GM23248 (cell line): Measurements from ENCODE around the gene LCN15. TPM values are rescaled to one million over a fixed set of nuclear protein-coding genes. Genes with fewer than 3 reads are reported as not detected.

Experiments
- DNase-seq: peaks from one replicate; pipeline ENCODE4 v3.0.0-alpha.2; 2015
- H2AFZ ChIP-seq: fragments of 200-600 bp; sonication (generic); 2 replicates; pipeline ENCODE4 v1.6.1; 2016; ENCODE audit warnings: antibody characterized with exemption
- H3F3A ChIP-seq: fragments of 200-600 bp; sonication (generic); 2 replicates; pipeline ENCODE4 v1.6.1; 2016; ENCODE audit warnings: mild to moderate bottlenecking, antibody characterized with exemption, mixed run types; ENCODE audit not compliant: insufficient read depth
- H3K27ac ChIP-seq: fragments of 200-600 bp; sonication (generic); 2 replicates; pipeline ENCODE4 v1.5.1; 2016; ENCODE audit warnings: mild to moderate bottlenecking
- H3K27me3 ChIP-seq: fragments of 200-600 bp; sonication (generic); replicated peaks from 2 replicates; pipeline ENCODE4 v1.6.1; 2016; ENCODE audit warnings: mild to moderate bottlenecking; ENCODE audit not compliant: insufficient read depth
- H3K36me3 ChIP-seq: fragments of 200-600 bp; sonication (generic); 2 replicates; pipeline ENCODE4 v1.6.1; 2016; ENCODE audit warnings: low read depth, mild to moderate bottlenecking
- H3K4me1 ChIP-seq: fragments of 200-600 bp; sonication (generic); 2 replicates; pipeline ENCODE4 v1.6.1; 2016; ENCODE audit warnings: mild to moderate bottlenecking; ENCODE audit not compliant: insufficient read depth
- H3K4me2 ChIP-seq: fragments of 200-600 bp; sonication (generic); one replicate; pipeline ENCODE4 v1.6.1; 2016; ENCODE audit warnings: mild to moderate bottlenecking; ENCODE audit not compliant: unreplicated experiment
- H3K4me3 ChIP-seq: fragments of 200-600 bp; sonication (generic); 2 replicates; pipeline ENCODE4 v1.5.1; 2016; ENCODE audit warnings: mild to moderate bottlenecking
- H3K79me2 ChIP-seq: fragments of 200-600 bp; sonication (generic); 2 replicates; pipeline ENCODE4 v1.6.1; 2016; ENCODE audit warnings: mild to moderate bottlenecking; ENCODE audit not compliant: insufficient read depth
- H3K9ac ChIP-seq: fragments of 200-600 bp; sonication (generic); 2 replicates; pipeline ENCODE4 v1.6.1; 2016; ENCODE audit warnings: mild to moderate bottlenecking
- H3K9me2 ChIP-seq: fragments of 200-600 bp; sonication (generic); 2 replicates; pipeline ENCODE4 v1.6.1; 2016; ENCODE audit warnings: mixed run types, mild to moderate bottlenecking, moderate library complexity; ENCODE audit not compliant: insufficient read depth
- H3K9me3 ChIP-seq: fragments of 200-600 bp; sonication (generic); one replicate; pipeline ENCODE4 v1.6.1; 2017; ENCODE audit warnings: low read depth
- H4K20me1 ChIP-seq: fragments of 200-600 bp; sonication (generic); 2 replicates; pipeline ENCODE4 v1.6.0; 2016; ENCODE audit not compliant: insufficient read depth
- EZH2 ChIP-seq: fragments of 200-600 bp; sonication (generic); IDR thresholded peaks from 2 replicates; pipeline ENCODE4 v1.6.1; 2018; ENCODE audit warnings: antibody characterized with exemption, mild to moderate bottlenecking; ENCODE audit not compliant: insufficient read depth, poor library complexity, severe bottlenecking
- EZH2phosphoT487 ChIP-seq: fragments of 200-600 bp; sonication (generic); IDR thresholded peaks from 2 replicates; pipeline ENCODE4 v1.6.1; 2018; ENCODE audit warnings: antibody characterized with exemption, moderate library complexity, mild to moderate bottlenecking, low read depth; ENCODE audit not compliant: insufficient read depth
- WGBS, 2 experiments: methylation state at CpG; one replicate each; pipeline ENCODE4 v1.1.6; 2015 to 2017; ENCODE audit warnings: low lambda C conversion rate in 2 of 2, low coverage in 1 of 2; ENCODE audit errors: missing lambda C conversion rate in 2 of 2; 5-methylcytosine and 5-hydroxymethylcytosine counted together
- in situ Hi-C: fragments of 300-500 bp; cut with MboI; formaldehyde crosslinking; loops from 2 replicates; pipeline ENCODE4 v1.15.0; 2020
- polyA plus RNA-seq: library from polyadenylated mRNA; unstranded; fragments of >200 nt; fragmentation: Nextera tagmentation; extraction: Ambion mirVana; gene quantifications from 2 replicates; pipeline ENCODE4 v1.2.1, GENCODE V29; 2016
- total RNA-seq: library from RNA; depleted of rRNA; stranded (reverse); fragments of >200 nt; shearing (Covaris generic); gene quantifications from 2 replicates; pipeline ENCODE4 v1.2.3, GENCODE V29; 2014

The LCN15 gene
- total and polyA plus RNA-seq, 2 experiments from 2014 or later, result not detected

GRCh38 chr9:136782452-136782851 is 18.1 kb upstream of the LCN15 start:
- Histone ChIP-seq H3K4me2 (no peak overlapping the region), H2AFZ (no peak overlapping the region), H3F3A (no peaks in the 10 kb centered on the region), H3K4me1 (no peaks in the 10 kb centered on the region), H3K9ac (no peak overlapping the region), H3K27me3 (peaks cover 20% of the 10 kb centered on the region), H3K9me3 (no peaks in the 10 kb centered on the region), H3K36me3 (no peaks in the 10 kb centered on the region), H3K9me2 (no peaks in the 10 kb centered on the region), H3K79me2 (no peaks in the 10 kb centered on the region), H3K27ac (no peak overlapping the region), H4K20me1 (no peaks in the 10 kb centered on the region), H3K4me3 (no peak overlapping the region)
- no peak for DNase-seq
- 76 to 79% methylated on average over 3 of the region's 3 CpGs for WGBS, 2 experiments
- TF ChIP-seq EZH2phosphoT487, result no peak
- TF ChIP-seq EZH2, result no peak
- in situ Hi-C loops, result no loop called here

GRCh38 chr9:136779808-136780207 is 15.5 kb upstream of the LCN15 start:
- no peaks in the 10 kb centered on the region for H4K20me1 ChIP-seq
- no peaks in the 10 kb centered on the region for H3K4me1 ChIP-seq
- peaks cover 20% of the 10 kb centered on the region for H3K27me3 ChIP-seq
- H3K9me2 ChIP-seq, result no peaks in the 10 kb centered on the region
- in situ Hi-C loops, result loop anchor here (10.0 kb wide), 1 partner anchor 255 kb away; the partner anchor contains the start of gene FUT7
- peak; percentile 30 for DNase-seq
- H3K4me3 ChIP-seq, result no peak overlapping the region
- H3K79me2 ChIP-seq, result no peaks in the 10 kb centered on the region
- no peaks in the 10 kb centered on the region for H3K9me3 ChIP-seq
- no peak overlapping the region for H3K4me2 ChIP-seq
- 57 to 63% methylated on average over 5 of the region's 5 CpGs for WGBS, 2 experiments
- H2AFZ ChIP-seq, result no peak overlapping the region
- no peaks in the 10 kb centered on the region for H3F3A ChIP-seq
- H3K36me3 ChIP-seq, result no peaks in the 10 kb centered on the region
- H3K9ac ChIP-seq, result no peak overlapping the region
- TF ChIP-seq EZH2phosphoT487 (no peak), EZH2 (no peak)
- no peak overlapping the region for H3K27ac ChIP-seq

GRCh38 chr9:136777359-136777758 is 13.0 kb upstream of the LCN15 start:
- Histone ChIP-seq H3K4me3 (no peak overlapping the region), H3K27ac (no peak overlapping the region), H3K27me3 (peaks cover 20% of the 10 kb centered on the region), H3K4me2 (no peak overlapping the region), H3F3A (no peaks in the 10 kb centered on the region), H2AFZ (no peak overlapping the region), H3K9ac (no peak overlapping the region), H3K4me1 (no peaks in the 10 kb centered on the region), H3K79me2 (no peaks in the 10 kb centered on the region), H3K9me2 (no peaks in the 10 kb centered on the region), H3K9me3 (no peaks in the 10 kb centered on the region), H4K20me1 (no peaks in the 10 kb centered on the region), H3K36me3 (no peaks in the 10 kb centered on the region)
- 63 to 72% methylated on average over 14 of the region's 14 CpGs for WGBS, 2 experiments
- in situ Hi-C loops, result loop anchor here (10.0 kb wide), 1 partner anchor 257 kb away; the partner anchor contains the start of gene FUT7
- TF ChIP-seq EZH2phosphoT487, result no peak
- no peak for TF ChIP-seq EZH2
- no peak for DNase-seq

- H3K9me2 ChIP-seq, result no peaks in the 10 kb centered on the region
- no peaks in the 10 kb centered on the region for H3K36me3 ChIP-seq
- no peak overlapping the region for H3K4me2 ChIP-seq
- in situ Hi-C loops, result loop anchor here (10.0 kb wide), 1 partner anchor 258 kb away; the partner anchor contains the start of gene FUT7
- DNase-seq, result no peak
- no peak overlapping the region for H3K27ac ChIP-seq
- 38 to 46% methylated on average over 7 of the region's 7 CpGs for WGBS, 2 experiments
- H3K79me2 ChIP-seq, result no peaks in the 10 kb centered on the region
- H2AFZ ChIP-seq, result no peak overlapping the region
- H3K9ac ChIP-seq, result no peak overlapping the region
- H4K20me1 ChIP-seq, result no peaks in the 10 kb centered on the region
- H3K4me1 ChIP-seq, result no peaks in the 10 kb centered on the region
- peaks cover 20% of the 10 kb centered on the region for H3K27me3 ChIP-seq
- no peak for TF ChIP-seq EZH2phosphoT487
- no peak for TF ChIP-seq EZH2
- no peaks in the 10 kb centered on the region for H3K9me3 ChIP-seq
- H3F3A ChIP-seq, result no peaks in the 10 kb centered on the region
- H3K4me3 ChIP-seq, result no peak overlapping the region
These were observed 12.6 kb upstream of the LCN15 start for GRCh38 chr9:136776947-136777346.
